HG03066 (cell line): ENCODE results near the gene DIP2C.
"Not testable (repeated sequence)": the region's sequence is repeated elsewhere in the genome, so short reads cannot be mapped to it uniquely, and the experiment has no call there.

Experiments used
- ATAC-seq: cut with Tn5 transposase; IDR thresholded peaks from one replicate; pipeline ENCODE4 v1.9.1; 2021; ENCODE audit warnings: low read depth; ENCODE audit not compliant: unreplicated experiment

The DIP2C gene

DNA sequence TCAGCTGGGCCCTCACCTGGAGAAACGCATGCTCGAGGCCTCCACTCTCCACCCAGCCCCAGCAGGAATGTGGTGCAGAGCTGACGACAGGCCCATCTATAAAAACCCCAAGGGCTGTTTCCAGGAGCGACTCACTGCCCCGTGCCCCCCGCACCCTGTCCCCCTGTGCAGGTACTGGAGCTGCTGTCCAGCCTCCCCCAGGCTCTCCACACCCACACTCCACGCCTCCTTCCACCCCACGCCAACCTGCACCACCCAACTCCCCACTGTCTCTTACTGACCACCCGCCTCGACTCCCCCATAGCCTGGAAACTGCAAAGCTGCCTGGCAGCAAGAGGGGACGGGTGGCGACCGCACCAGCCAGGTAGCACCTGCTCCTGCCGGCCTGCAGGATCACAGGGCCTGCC lies 43.3 kb downstream of the DIP2C start:
- no peak for ATAC-seq

DNA sequence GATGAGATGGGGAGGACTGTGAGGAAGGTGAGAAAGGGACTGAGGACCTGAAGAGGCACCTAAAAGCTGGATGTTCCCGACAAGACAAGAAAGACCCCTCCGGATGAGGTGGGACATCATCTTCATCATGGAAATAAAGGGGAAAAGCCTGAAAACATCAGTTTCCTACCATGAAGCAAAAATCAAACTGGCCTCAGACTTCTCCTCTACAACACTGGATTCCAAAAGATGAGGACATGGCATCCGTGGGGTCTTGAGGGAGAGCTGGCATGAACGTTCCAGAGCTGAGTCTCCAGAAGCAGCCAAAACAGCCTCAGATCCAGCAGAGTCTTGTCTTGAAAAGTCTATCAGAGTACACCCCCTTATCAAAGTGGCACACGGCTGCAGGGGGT lies 44.5 kb downstream of the DIP2C start:
- ATAC-seq = no peak

DNA sequence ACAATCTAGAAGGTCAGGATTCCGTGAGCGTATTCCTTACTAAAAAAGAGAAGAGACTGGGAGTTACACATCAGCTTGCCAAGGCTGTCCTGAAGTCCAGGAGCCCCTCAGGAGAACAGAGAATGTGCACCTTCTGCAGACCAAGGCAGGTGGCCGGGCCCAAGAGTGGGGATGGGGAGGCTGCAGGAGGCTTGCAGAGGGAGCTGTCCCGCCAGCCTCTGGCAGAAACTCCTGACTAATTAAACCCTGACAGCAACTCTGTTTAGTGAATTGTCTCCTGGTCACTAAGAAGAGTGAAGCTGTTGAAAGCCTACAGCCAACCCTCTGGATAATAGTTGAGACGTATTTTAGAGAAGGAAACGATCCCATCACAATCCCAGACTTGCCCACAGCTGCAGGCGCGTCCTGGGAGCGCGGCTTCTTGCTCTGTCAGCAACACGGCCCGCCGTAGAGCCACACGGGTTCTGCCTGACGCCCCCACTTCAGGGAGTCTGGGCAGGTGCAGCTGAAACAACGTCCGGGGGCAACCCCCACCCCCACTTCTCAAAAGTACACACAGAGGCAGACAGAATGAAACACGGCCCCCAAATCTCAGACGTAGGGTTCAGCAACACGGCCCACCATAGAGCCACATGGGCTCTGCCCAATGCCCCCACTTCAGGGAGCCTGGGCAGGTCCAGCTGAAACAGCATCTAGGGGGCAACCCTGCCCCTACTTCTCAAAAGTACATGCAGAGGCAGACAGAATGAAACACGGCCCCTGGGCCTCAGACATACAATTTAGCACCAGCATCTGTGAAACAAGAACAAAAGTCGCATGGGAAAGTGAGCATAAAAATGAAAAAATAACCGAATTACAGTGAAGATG lies 45.2 kb downstream of the DIP2C start:
- no peak for ATAC-seq

DNA sequence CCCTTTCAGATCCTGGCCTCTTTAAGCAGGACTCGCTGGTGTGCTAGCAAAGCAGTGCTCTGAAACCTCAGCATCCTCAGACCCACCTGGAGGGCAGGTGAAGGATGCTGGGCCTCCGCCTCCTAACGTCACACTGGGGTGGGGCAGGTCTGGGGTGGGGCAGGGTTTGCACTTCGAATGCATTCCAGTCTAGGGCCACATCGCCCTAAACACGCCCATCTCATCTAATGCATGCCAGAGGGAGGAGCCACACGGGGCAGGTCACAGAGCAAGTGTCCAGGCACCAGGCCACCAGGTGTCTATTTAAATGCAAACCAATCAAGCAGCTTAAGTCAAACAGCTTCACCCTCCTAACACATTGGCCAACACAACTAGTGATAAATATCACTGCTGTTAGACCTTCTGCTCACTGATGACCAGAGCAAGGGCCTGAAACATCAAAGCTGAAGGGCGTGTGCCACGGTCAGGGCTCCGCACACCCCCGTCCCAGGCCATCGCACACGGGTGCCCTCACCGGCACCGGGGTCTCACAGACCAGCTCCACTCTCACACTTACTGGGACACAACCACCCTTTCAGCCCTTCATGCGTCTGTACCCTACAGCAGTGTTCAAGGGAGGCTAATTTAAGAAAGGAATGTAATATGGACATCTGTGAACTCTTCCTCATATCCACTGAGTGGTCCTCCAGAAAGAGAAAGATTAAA lies 47.1 kb downstream of the DIP2C start:
- no peak for ATAC-seq

DNA sequence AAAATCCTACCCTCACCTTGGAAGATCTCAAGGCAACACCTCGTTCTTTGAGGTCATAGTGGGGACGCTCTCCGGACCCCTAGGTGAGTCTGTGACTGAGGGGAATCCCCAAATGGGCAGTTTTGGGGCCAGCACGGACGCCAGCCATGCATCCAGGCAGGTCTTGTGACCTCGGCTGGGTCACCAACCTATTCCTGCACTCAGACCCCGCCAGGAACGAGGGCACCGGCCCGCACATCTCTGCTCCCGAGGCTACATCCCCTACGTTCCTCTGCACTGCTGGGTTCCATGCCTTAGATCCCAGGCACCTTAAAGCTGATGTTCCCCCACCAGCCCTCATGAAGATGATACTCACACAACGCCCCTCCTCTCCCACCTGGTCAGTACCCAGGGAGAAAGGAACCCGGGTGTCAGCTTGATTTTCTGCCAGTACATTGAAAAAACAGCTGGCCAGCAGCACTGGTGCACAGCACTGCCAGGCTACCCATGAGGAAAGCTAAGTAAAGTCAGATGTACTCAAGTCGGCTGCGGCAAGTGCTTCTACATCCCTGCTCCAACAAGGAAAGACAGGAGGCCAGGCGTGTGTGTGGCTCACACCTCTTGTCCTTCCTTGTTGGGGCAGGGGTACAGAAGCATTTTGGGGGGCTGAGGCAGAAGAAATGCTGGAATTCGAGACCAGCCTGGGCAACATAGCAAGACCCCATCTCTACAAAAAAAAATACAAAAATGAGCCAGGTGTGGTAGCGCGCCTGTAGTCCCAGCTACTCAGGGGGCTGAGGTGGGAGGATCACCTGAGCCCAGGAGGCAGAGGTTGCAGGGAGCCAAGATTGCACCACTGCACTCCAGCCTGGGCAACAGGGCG lies 48.1 kb downstream of the DIP2C start:
- ATAC-seq = no peak

DNA sequence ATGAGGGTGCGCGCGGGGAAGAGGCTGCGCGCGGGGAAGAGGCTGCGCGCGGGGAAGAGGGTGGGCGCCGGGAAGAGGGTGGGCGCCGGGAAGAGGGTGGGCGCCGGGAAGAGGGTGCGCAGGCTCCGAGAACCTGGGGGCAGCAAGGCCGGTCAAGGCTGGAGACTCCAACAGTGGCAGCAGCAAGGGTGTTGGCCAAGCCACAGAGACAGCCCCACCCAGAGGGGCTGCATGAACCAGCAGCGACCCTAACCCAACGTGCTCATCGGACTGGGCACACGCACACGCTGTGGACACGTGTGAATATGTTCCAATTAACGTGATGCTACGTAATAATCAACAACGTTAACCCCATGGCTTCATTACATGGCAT lies 48.8 kb downstream of the DIP2C start:
- no peak for ATAC-seq

DNA sequence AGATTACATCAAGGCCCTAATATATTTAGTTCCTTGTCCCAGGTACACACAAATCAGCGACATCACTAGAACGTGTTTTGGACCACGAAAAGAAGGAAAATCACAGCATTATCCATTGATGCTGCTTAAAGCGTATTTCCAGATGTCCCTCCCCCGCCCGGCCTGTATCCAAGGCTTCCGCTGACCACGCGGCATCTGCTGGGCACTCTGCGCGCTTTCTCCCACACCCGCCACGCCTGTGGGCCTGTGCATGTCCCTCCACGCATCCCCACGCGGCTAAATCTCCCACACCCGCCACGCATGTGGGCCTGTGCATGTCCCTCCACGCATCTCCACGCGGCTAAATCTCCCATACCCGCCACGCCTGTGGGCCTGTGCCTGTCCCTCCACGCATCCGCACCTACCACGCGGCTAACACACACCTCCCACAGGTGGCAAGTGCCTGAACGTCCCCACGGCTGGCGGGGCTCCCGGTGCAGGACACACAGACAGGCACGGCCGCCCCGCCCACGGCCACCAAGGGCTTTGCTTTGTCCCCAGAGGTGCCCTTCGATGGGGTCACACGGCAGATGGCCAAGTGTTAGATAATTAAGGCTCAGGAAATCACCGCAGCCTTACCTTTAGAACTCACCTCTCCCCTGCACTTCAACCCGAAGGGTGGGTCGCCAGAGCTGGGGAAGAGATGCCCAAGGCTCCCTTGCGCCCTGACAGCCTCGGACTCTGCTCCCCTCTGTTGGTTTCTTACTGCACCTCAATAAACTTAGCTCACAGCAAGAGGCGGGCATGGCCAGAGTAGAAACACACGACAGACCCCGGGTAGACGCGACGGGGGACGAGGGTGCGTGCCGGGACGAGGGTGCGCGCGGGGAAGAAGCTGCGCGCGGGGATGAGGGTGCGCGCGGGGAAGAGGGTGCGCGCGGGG lies 49.5 kb downstream of the DIP2C start:
- no peak for ATAC-seq

DNA sequence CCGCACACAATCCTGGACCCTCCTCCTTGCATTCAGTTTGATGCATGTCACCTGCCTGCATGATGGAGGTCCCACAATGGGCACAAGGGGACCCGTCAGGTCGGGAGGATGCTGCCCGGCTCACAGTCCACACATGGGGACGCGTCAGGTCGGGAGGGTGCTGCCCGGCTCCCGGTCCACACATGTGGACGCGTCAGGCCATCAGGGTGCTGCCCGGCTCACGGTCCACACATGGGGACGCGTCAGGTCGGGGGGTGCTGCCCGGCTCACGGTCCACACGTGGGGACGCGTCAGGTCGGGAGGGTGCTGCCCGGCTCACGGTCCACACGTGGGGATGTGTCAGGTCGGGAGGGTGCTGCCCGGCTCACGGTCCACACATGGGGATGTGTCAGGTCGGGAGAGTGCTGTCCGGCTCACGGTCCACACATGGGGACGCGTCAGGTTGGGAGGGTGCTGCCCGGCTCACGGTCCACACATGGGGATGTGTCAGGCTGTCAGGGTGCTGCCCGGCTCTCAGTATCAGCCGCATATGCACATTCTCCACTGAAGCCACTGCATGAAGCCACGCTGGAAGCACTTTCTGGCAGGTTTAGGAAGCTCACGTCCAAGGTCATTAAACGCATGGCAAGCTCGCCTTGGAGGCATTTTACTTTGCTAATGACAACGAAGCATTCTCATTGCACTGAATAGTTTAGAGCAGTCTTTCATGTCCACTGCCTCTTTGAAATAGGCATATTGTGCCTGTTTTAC lies 50.3 kb downstream of the DIP2C start:
- ATAC-seq = no peak

DNA sequence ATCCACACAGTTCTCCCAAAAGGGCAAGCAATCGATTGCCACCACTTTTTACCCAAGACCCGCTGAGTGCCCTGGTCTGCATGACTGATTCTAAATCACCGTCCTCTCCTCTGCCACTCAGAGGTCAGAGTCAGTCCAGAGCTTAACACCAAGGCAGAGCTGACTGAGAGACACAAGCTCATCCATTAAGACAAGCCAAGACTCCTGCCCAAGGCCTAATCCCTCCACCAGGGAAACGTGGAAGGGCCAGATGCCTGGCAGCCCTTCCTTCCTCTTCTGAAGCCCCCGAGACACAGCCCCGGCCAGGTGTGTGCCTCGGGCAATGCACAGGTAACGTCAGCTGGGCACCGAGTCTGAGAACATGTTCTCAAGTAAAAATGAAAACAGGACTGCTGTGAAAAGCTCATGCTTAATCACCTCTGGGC lies 51.7 kb downstream of the DIP2C start:
- ATAC-seq = no peak

DNA sequence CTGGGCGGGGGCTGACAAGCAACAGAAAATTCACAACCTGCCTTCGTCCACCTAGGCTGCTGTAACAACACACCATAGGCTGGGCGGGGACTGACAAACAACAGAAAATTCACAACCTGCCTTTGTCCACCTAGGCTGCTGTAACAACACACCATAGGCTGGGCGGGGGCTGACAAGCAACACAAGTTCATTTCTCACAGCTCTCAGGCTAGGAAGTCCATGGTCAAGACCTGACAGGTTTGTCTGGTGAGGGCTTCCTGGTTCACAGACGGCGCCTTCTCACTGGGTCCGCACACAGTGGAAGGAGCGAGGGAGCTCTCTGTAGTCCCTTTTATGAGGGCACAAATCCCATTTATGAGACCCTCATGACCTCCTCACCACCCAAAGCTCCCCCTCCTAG lies 52.2 kb downstream of the DIP2C start:
- no peak for ATAC-seq

DNA sequence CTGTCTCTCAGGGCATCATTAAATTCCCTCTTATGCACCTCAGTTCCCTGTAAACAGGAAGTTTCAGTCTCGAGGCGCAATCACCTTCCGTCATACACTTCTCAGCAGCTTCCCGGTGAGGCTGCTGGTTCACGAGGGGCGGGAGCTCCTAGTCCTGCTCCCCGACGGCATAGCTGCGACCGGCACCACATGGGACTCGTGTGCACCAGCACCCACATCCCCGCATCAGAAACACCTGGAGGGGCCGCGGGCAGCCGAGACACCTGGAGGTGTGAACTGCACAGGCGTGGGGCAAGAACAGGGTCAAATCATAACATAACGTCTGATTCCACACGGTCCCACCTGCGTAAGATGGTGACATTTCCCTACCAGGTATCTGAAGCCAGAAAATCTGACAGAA lies 52.7 kb downstream of the DIP2C start:
- no peak for ATAC-seq

DNA sequence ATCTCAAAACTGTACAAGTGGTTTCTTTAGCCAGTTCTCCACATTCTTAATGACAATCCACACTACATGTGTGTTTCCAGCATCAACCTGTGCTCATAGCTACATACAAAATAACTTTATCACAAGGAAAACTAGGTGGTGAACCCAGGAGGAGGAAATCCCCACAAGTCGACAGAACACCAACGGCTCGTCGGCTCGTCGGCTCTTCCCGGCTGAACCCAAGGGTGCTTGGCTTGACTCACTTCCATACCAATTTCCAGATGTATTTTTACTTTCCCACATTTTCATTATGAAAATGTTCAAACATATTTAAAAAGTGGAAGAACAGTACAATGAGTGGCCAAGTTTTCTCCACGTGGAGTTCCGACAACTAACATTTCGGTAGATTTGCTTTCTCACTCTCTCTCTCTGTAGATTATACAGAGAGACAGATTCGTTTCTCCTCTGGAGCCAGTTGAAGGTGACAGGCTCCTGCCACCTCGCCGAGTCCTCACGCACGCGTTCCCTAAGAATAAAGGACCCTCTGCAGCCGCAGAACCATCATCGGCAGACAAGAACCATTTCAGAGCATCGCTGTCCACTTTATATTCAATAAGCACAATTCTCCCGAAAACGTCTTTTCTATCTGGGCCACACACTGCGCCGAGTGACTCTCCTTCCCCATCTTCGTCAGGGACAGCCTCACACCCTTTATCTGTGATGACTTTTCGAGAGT lies 53.3 kb downstream of the DIP2C start:
- ATAC-seq = no peak

DNA sequence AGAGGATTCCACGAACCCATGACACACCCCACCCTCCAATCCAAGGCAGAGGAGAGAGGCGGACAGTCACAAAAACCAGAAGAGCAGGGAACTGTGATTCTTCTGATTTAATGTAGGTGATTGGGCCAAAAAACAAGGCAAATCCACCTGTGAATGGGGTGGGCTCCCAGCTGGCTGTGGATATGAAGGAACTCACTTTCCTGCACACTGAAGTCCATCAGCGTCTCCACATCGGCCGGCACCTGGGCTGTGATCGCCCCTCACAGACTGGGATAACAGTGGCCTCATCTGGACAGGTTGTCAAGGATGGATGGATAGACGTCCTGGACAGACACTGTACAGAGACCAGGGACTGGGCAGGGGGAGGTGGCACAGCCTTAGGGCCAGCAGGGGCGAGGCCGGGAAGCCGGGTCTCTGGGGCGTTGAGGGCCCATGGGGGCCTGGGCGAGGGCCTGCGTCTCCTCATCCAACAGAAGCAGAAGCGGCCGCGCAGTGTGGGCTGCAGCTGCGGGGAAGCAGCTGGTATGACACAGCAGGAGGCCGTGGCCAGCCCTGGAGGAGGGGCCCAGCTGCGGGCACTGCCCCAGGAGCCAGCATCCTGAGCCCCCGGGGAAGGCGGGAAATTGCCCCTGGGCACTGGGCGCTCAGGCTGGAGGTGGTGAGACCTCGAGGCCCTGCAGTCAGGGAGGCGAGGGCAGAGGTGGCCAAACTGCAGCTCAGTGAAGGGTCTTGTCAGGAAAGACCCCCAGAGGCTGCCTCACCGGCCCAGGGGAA lies 54.2 kb downstream of the DIP2C start:
- ATAC-seq = no peak

DNA sequence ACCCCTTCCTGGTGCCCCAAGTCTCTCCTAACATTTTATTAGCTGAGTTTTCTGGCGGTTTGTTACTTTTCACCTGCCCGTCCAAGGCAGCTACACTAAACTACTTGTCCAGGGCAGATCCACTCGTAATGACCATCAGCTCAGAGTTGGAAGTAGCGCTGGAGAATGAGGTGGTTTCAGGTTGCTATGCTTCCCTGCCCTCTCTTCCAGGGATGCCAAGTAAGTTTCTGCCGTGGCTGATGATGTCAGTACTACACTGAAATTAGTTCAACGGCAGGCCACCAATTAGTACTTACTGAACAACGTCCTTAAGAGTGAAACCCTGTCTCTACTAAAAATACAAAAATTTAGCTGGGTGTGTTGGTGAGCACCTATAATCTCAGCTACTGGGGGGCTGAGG lies 55.2 kb downstream of the DIP2C start:
- no peak for ATAC-seq

DNA sequence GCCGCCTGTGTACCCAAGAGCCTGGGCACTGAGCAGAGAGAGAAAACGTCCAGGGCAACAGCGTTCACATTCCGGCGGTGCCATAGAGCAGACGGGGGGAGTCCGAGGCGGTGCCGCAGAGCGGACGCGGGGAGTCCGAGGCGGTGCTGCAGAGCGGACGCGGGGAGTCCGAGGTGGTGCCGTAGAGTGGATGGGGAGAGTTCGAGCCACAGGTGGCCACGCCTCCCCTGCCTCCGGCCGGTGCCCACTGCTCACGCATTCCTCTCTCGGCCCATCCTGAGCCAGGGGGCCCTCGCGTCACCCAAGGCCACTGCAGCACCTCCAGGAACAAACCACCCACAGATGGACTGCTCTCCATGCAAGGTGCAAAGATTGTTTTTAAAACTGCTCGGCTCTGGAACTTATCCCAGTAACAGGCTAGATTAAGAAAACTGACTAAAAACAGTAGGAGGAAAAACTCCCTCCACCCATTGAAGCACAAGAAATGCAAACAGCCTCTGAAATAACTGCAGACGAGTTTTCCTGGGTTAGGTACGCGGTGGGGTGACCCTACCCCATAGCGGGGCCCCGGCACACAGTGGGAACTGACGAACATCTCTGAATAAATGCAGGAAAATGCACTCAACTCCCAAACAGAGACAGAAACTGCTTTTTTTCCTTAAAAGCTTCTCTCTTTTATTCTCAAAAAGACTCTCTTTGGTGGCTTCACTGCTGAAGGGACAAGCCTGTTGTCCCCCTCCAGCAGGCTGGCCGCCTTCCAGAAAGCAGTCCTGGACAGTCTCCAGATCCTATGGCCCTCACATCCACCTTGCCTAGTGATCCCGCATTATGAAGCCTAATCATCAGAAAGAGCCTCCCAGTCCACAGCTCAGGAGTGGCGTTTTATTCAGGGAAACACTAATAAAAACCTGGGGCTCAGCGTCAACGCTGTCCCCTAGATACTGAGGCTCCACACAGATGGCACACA lies 55.9 kb downstream of the DIP2C start:
- no peak for ATAC-seq

DNA sequence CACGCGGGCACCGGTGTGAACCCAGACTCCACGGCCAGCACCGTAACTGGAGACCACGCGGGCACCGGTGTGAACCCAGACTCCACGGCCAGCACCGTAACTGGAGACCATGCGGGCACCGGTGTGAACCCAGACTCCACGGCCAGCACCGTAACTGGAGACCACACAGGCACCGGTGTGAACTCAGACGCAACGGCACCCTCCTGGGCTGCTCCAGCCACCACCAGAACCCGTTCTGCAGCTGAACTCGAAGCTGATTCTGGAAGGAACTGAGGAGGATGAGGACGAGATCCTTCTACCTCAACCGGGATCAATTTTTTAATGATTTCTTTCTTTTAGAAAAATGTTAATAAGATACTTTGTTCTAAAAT lies 56.7 kb downstream of the DIP2C start:
- ATAC-seq = not testable (repeated sequence)
